ENCODE results near the gene STRN3.

The STRN3 gene

DNA sequence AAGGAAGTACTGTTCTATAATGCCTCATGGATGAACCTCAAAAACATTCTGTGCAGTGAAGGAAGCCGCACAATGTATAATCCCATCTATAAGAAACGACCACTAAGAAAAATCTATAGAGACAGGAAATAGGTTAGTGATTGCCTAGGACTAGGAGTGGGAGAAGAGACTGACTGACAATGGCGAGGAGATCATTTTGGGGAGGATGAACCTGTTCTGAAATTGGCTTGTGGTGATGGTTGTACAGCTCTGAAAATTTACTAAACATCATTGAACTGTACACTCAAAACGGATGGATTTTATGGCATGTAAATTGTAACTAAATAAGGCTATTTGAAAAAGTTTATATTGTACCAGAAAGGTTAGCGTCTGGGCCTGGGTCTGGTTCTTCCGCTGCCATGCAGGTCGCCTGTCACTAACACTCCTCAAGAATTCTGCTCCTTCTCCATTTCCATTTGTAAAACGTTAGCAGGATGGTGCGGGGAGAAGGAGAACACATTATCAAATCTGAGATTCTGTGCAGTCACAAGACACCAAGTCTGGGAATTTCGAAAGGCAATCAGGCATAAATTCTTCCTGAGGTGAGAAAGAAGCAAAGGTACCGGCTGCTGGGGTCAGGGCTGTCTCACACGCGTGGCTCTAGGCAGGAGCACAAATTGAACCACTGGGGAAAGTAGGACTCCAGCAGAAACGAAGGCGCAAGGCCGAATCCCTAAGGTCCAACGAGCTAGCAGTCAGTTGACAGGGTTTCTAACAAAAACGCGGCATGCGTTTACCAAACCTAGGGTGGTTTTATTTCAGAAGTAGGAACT lies 152.7 kb downstream of the STRN3 start:
- TF ChIP-seq CTCF (IDR thresholded peaks at IDR 0.05; ENCODE audit: low read depth, low read length): no peak
- no peak for DNase-seq (ENCODE audit: extremely low read depth, low read depth)

GRCh38 chr14:30872602-30873001 lies 153.6 kb downstream of the STRN3 start:
- no peak for TF ChIP-seq CTCF (IDR thresholded peaks at IDR 0.05; ENCODE audit: low read depth, low read length)
- no peak for DNase-seq (ENCODE audit: extremely low read depth, low read depth)

GRCh38 chr14:30869551-30870155 lies 156.5 kb downstream of the STRN3 start:
- no peak for TF ChIP-seq CTCF (IDR thresholded peaks at IDR 0.05; ENCODE audit: low read depth, low read length)
- no peak for DNase-seq (ENCODE audit: extremely low read depth, low read depth)

GRCh38 chr14:30868736-30869135 lies 157.4 kb downstream of the STRN3 start:
- no peak for DNase-seq (ENCODE audit: extremely low read depth, low read depth)
- TF ChIP-seq CTCF (IDR thresholded peaks at IDR 0.05; ENCODE audit: low read depth, low read length): no peak

GRCh38 chr14:30864934-30865333 lies 161.2 kb downstream of the STRN3 start:
- TF ChIP-seq CTCF (IDR thresholded peaks at IDR 0.05; ENCODE audit: low read depth, low read length): no peak
- DNase-seq (ENCODE audit: extremely low read depth, low read depth): no peak

- no peak for DNase-seq (ENCODE audit: extremely low read depth, low read depth)
- TF ChIP-seq CTCF (IDR thresholded peaks at IDR 0.05; ENCODE audit: low read depth, low read length): no peak
These were observed 165.0 kb downstream of the STRN3 start for GRCh38 chr14:30861200-30861599.

GRCh38 chr14:30855345-30856037 lies 170.7 kb downstream of the STRN3 start:
- no peak for DNase-seq (ENCODE audit: extremely low read depth, low read depth)
- no peak for TF ChIP-seq CTCF (IDR thresholded peaks at IDR 0.05; ENCODE audit: low read depth, low read length)

Measured in AG09319 (cell line).